ENCODE measurements around the gene HBA2.

HBA2 gene

DNA sequence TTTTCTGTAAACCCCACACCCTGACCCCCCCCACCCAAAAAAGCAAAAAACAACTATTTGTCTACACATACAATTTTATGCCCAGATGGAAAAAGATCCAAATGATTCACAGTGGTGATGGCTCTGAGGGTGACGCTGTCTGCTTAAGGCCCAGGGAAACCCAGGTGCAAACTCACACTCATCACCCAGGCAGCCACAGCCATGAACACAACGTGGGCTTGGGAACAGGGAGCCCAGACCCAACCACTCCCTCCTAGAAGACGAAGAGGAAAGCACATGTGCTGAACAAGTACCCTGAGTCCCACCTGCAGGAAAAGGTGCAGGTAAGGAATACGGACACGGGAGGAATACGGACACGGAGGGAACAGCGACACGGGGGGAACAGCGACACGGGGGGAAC lies 13.0 kb downstream of the HBA2 start:
- Histone ChIP-seq H2BK120ac (ENCODE audit: low read depth, low read length) (no peak overlapping the region), H3K9me3 (replicated peaks in 1 of 2; ENCODE audit: control insufficient read depth in 2 of 2, insufficient read depth in 1 of 2, low read depth in 1 of 2, low read length in 2 of 2) (peaks cover 0 to 5% of the 10 kb centered on the region in 2 donors), H3K27me3 (ENCODE audit: control insufficient read depth in 3 of 3, insufficient read depth in 3 of 3, low read depth in 1 of 3, low read length in 3 of 3) (peaks cover 0 to 2% (median 0%) of the 10 kb centered on the region in 3 experiments), H3K27ac (replicated peaks; ENCODE audit: low read length) (no peak overlapping the region), H4K8ac (ENCODE audit: low read depth, low read length) (no peak overlapping the region), H3K18ac (ENCODE audit: low read length) (no peak overlapping the region), H2AK5ac (ENCODE audit: low read depth, low read length) (no peak overlapping the region), H3K9ac (ENCODE audit: low read depth, low read length, poor library complexity) (no peak overlapping the region), H3K4me2 (ENCODE audit: insufficient read depth, low read length, poor library complexity, severe bottlenecking) (no peak overlapping the region), H3K4me1 (ENCODE audit: control insufficient read depth in 2 of 2, insufficient read depth in 1 of 2, low read depth in 1 of 2, low read length in 2 of 2) (peaks cover 0 to 9% of the 10 kb centered on the region in 2 donors), H3K79me1 (ENCODE audit: low read depth, low read length) (peaks cover 5% of the 10 kb centered on the region), H3K36me3 (replicated peaks in 1 of 2; ENCODE audit: control insufficient read depth in 2 of 2, insufficient read depth in 2 of 2, low read length in 2 of 2) (peaks cover 45 to 56% of the 10 kb centered on the region in 2 donors), H2BK5ac (ENCODE audit: low read length) (no peak overlapping the region), H3K4me3 (ENCODE audit: low read length in 2 of 2) (no peak overlapping the region), H3K23ac (ENCODE audit: low read depth, low read length, poor library complexity) (no peak overlapping the region), H3K14ac (ENCODE audit: low read length) (no peak overlapping the region), H2BK12ac (ENCODE audit: low read length) (no peak overlapping the region), H4K91ac (ENCODE audit: low read depth, low read length, poor library complexity) (no peak overlapping the region), H3K4ac (ENCODE audit: low read length) (no peak overlapping the region), H2AFZ (ENCODE audit: low read length) (no peak overlapping the region), H2BK15ac (ENCODE audit: low read length) (no peak overlapping the region)
- DNase-seq (ENCODE audit: low spot score): no peak
- no CpG with 5 or more reads among the region's 11 CpGs for WGBS, 2 donors (ENCODE audit: extremely low coverage in 2 of 2, insufficient read length in 2 of 2, insufficient replicate concordance in 1 of 2)

DNA sequence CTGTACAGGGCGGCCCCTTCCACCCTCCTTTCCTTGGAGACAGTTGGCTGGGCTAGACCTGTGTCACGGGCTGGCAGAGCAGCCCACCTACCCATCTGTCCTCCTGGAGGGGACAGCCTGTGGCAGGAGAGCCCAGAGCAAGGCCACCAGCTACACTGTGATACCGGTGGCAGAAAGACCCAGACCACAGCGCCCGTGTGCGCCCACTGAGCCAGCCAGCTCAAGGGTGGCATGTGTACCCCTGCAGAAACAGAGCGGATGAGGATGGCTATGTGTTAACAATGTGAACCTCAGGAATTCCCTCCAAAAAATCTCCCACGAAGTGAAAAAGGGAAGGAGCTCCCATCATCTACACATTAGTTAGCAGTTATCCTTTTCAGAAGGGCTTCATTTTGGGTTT lies 14.7 kb downstream of the HBA2 start:
- Histone ChIP-seq H3K27me3 (ENCODE audit: control insufficient read depth in 3 of 3, insufficient read depth in 3 of 3, low read depth in 1 of 3, low read length in 3 of 3) (peaks cover 0 to 2% (median 0%) of the 10 kb centered on the region in 3 experiments), H2BK12ac (ENCODE audit: low read length) (no peak overlapping the region), H3K18ac (ENCODE audit: low read length) (no peak overlapping the region), H3K36me3 (replicated peaks in 1 of 2; ENCODE audit: control insufficient read depth in 2 of 2, insufficient read depth in 2 of 2, low read length in 2 of 2) (peaks cover 57 to 72% of the 10 kb centered on the region in 2 donors), H3K27ac (replicated peaks; ENCODE audit: low read length) (no peak overlapping the region), H4K91ac (ENCODE audit: low read depth, low read length, poor library complexity) (peak overlapping the region; percentile 53), H2BK15ac (ENCODE audit: low read length) (no peak overlapping the region), H3K4me1 (ENCODE audit: control insufficient read depth in 2 of 2, insufficient read depth in 1 of 2, low read depth in 1 of 2, low read length in 2 of 2) (peaks cover 0 to 2% of the 10 kb centered on the region in 2 donors), H2BK120ac (ENCODE audit: low read depth, low read length) (no peak overlapping the region), H3K4ac (ENCODE audit: low read length) (no peak overlapping the region), H3K14ac (ENCODE audit: low read length) (peak overlapping the region; percentile 82), H2BK5ac (ENCODE audit: low read length) (no peak overlapping the region), H2AK5ac (ENCODE audit: low read depth, low read length) (no peak overlapping the region), H3K9me3 (replicated peaks in 1 of 2; ENCODE audit: control insufficient read depth in 2 of 2, insufficient read depth in 1 of 2, low read depth in 1 of 2, low read length in 2 of 2) (peaks cover 0 to 4% of the 10 kb centered on the region in 2 donors), H3K4me3 (ENCODE audit: low read length in 2 of 2) (no peak overlapping the region), H3K23ac (ENCODE audit: low read depth, low read length, poor library complexity) (no peak overlapping the region), H3K9ac (ENCODE audit: low read depth, low read length, poor library complexity) (no peak overlapping the region), H3K79me1 (ENCODE audit: low read depth, low read length) (peaks cover 5% of the 10 kb centered on the region), H3K4me2 (ENCODE audit: insufficient read depth, low read length, poor library complexity, severe bottlenecking) (no peak overlapping the region), H2AFZ (ENCODE audit: low read length) (no peak overlapping the region), H4K8ac (ENCODE audit: low read depth, low read length) (no peak overlapping the region)
- DNase-seq (ENCODE audit: low spot score): no peak
- no CpG with 5 or more reads among the region's 8 CpGs for WGBS, 2 donors (ENCODE audit: extremely low coverage in 2 of 2, insufficient read length in 2 of 2, insufficient replicate concordance in 1 of 2)

DNA sequence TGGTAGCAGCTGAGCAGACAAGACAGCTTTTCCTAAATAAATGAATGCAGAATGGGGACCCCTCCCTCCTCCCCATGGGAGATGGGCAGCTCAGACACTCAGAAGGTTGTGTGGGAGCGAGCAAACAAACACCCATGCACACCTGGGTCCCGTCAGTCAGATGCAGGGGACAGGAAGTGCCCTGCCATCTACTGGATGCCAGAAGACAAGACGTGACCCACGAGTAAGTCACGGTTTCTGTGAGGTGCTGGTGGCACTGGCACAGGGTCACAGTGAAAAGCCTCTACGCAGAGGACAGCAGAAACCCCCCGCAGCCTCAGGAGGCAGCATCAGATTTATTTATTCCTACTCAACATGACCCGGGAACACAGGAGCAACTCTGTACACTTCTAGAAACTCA lies 16.0 kb downstream of the HBA2 start:
- Histone ChIP-seq H3K4me2 (ENCODE audit: insufficient read depth, low read length, poor library complexity, severe bottlenecking) (no peak overlapping the region), H3K27me3 (ENCODE audit: control insufficient read depth in 3 of 3, insufficient read depth in 3 of 3, low read depth in 1 of 3, low read length in 3 of 3) (peaks cover 0 to 2% (median 0%) of the 10 kb centered on the region in 3 experiments), H3K23ac (ENCODE audit: low read depth, low read length, poor library complexity) (no peak overlapping the region), H2BK12ac (ENCODE audit: low read length) (no peak overlapping the region), H2BK15ac (ENCODE audit: low read length) (no peak overlapping the region), H3K14ac (ENCODE audit: low read length) (no peak overlapping the region), H3K4me3 (ENCODE audit: low read length in 2 of 2) (no peak overlapping the region), H2BK120ac (ENCODE audit: low read depth, low read length) (no peak overlapping the region), H2BK5ac (ENCODE audit: low read length) (no peak overlapping the region), H3K36me3 (replicated peaks in 1 of 2; ENCODE audit: control insufficient read depth in 2 of 2, insufficient read depth in 2 of 2, low read length in 2 of 2) (peaks cover 60 to 86% of the 10 kb centered on the region in 2 donors), H4K8ac (ENCODE audit: low read depth, low read length) (no peak overlapping the region), H3K9ac (ENCODE audit: low read depth, low read length, poor library complexity) (no peak overlapping the region), H3K18ac (ENCODE audit: low read length) (no peak overlapping the region), H4K91ac (ENCODE audit: low read depth, low read length, poor library complexity) (no peak overlapping the region), H3K9me3 (replicated peaks in 1 of 2; ENCODE audit: control insufficient read depth in 2 of 2, insufficient read depth in 1 of 2, low read depth in 1 of 2, low read length in 2 of 2) (peaks cover 0 to 4% of the 10 kb centered on the region in 2 donors), H2AFZ (ENCODE audit: low read length) (no peak overlapping the region), H2AK5ac (ENCODE audit: low read depth, low read length) (no peak overlapping the region), H3K4ac (ENCODE audit: low read length) (no peak overlapping the region), H3K79me1 (ENCODE audit: low read depth, low read length) (peaks cover 5% of the 10 kb centered on the region), H3K4me1 (ENCODE audit: control insufficient read depth in 2 of 2, insufficient read depth in 1 of 2, low read depth in 1 of 2, low read length in 2 of 2) (peaks cover 0 to 2% of the 10 kb centered on the region in 2 donors), H3K27ac (replicated peaks; ENCODE audit: low read length) (no peak overlapping the region)
- no peak for DNase-seq (ENCODE audit: low spot score)
- no CpG with 5 or more reads among the region's 8 CpGs for WGBS, 2 donors (ENCODE audit: extremely low coverage in 2 of 2, insufficient read length in 2 of 2, insufficient replicate concordance in 1 of 2)

DNA sequence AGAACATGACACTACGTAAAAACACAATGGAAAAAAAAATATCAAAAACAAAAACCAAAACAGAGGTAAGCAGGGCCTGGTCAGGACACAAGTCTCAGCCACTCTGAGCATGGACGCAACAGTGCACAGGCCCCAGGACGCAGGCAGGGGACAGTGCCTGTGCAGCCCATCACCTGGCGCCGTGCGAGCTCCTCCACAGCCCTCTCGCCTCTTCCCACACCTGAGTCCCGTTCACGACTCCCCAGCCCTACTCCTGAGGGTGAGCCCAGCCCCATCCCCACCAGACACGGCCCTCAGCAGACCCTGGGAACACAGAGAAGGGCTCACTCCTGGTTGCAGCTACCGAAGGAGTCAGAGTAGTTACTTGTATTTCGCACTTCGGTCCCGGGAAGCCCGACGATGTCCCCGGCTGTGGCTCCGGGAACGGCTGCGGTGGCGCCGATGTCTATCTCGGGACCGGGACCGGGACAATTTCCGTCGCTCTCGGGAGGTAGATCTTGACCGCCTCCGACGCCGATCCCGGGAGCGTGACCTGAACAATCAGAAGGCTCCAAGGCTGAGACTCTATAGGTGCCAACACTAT lies 17.0 kb downstream of the HBA2 start:
- Histone ChIP-seq H3K36me3 (replicated peaks in 1 of 2; ENCODE audit: control insufficient read depth in 2 of 2, insufficient read depth in 2 of 2, low read length in 2 of 2) (peaks cover 60 to 88% of the 10 kb centered on the region in 2 donors), H2BK5ac (ENCODE audit: low read length) (no peak overlapping the region), H3K23ac (ENCODE audit: low read depth, low read length, poor library complexity) (peak overlapping the region; percentile 31)

More for the DNA sequence above, 17.0 kb downstream of the HBA2 start:
- Histone ChIP-seq H3K4me2 (ENCODE audit: insufficient read depth, low read length, poor library complexity, severe bottlenecking) (no peak overlapping the region), H2AFZ (ENCODE audit: low read length) (no peak overlapping the region), H3K27me3 (ENCODE audit: control insufficient read depth in 3 of 3, insufficient read depth in 3 of 3, low read depth in 1 of 3, low read length in 3 of 3) (peaks cover 0 to 2% (median 0%) of the 10 kb centered on the region in 3 experiments), H2AK5ac (ENCODE audit: low read depth, low read length) (no peak overlapping the region), H4K91ac (ENCODE audit: low read depth, low read length, poor library complexity) (no peak overlapping the region), H3K18ac (ENCODE audit: low read length) (no peak overlapping the region), H3K4me3 (ENCODE audit: low read length in 2 of 2) (no peak overlapping the region), H2BK120ac (ENCODE audit: low read depth, low read length) (no peak overlapping the region), H3K79me1 (ENCODE audit: low read depth, low read length) (peaks cover 5% of the 10 kb centered on the region), H3K4me1 (ENCODE audit: control insufficient read depth in 2 of 2, insufficient read depth in 1 of 2, low read depth in 1 of 2, low read length in 2 of 2) (no peaks in the 10 kb centered on the region), H3K4ac (ENCODE audit: low read length) (no peak overlapping the region), H2BK15ac (ENCODE audit: low read length) (no peak overlapping the region), H4K8ac (ENCODE audit: low read depth, low read length) (no peak overlapping the region), H2BK12ac (ENCODE audit: low read length) (no peak overlapping the region), H3K9ac (ENCODE audit: low read depth, low read length, poor library complexity) (no peak overlapping the region), H3K27ac (replicated peaks; ENCODE audit: low read length) (no peak overlapping the region), H3K9me3 (replicated peaks in 1 of 2; ENCODE audit: control insufficient read depth in 2 of 2, insufficient read depth in 1 of 2, low read depth in 1 of 2, low read length in 2 of 2) (peaks cover 0 to 4% of the 10 kb centered on the region in 2 donors), H3K14ac (ENCODE audit: low read length) (no peak overlapping the region)
- WGBS, 2 donors (ENCODE audit: extremely low coverage in 2 of 2, insufficient read length in 2 of 2, insufficient replicate concordance in 1 of 2): no CpG with 5 or more reads among the region's 34 CpGs
- no peak for DNase-seq (ENCODE audit: low spot score)

Data from neuronal stem cell (in vitro differentiated cells).